WERI-Rb-1 (cell line): ENCODE data around the gene ZNF593.

Experiments
- DNase-seq: peaks from one replicate; pipeline ENCODE4 v3.0.0-alpha.2; 2020
- H3K27ac ChIP-seq: fragments of 250-450 bp; sonication (Bioruptor Pico); 2 replicates; pipeline ENCODE4 v1.5.1; 2020; ENCODE audit warnings: mild to moderate bottlenecking, moderate library complexity
- H3K27me3 ChIP-seq: fragments of 250-450 bp; sonication (Bioruptor Pico); 2 replicates; pipeline ENCODE4 v1.5.1; 2021; ENCODE audit warnings: mild to moderate bottlenecking, low read depth, moderate library complexity; ENCODE audit not compliant: insufficient read depth, severe bottlenecking
- H3K36me3 ChIP-seq: fragments of 250-450 bp; sonication (Bioruptor Pico); 2 replicates; pipeline ENCODE4 v1.5.1; 2020; ENCODE audit warnings: mild to moderate bottlenecking, moderate library complexity
- H3K4me3 ChIP-seq: 2 replicates; pipeline ENCODE4 v1.5.1; 2011; ENCODE audit warnings: low read depth, mild to moderate bottlenecking, control low read depth, low read length
- H3K9me3 ChIP-seq: fragments of 250-450 bp; sonication (Bioruptor Pico); 2 replicates; pipeline ENCODE4 v1.5.1; 2021; ENCODE audit warnings: mild to moderate bottlenecking, moderate library complexity; ENCODE audit not compliant: severe bottlenecking
- TF ChIP-seq, protein P1 (sequence below): IDR thresholded peaks from 2 replicates; pipeline ENCODE4 v1.5.1; 2011; ENCODE audit warnings: low read depth, mild to moderate bottlenecking, control low read depth, inconsistent platforms, low read length

The ZNF593 gene

DNA sequence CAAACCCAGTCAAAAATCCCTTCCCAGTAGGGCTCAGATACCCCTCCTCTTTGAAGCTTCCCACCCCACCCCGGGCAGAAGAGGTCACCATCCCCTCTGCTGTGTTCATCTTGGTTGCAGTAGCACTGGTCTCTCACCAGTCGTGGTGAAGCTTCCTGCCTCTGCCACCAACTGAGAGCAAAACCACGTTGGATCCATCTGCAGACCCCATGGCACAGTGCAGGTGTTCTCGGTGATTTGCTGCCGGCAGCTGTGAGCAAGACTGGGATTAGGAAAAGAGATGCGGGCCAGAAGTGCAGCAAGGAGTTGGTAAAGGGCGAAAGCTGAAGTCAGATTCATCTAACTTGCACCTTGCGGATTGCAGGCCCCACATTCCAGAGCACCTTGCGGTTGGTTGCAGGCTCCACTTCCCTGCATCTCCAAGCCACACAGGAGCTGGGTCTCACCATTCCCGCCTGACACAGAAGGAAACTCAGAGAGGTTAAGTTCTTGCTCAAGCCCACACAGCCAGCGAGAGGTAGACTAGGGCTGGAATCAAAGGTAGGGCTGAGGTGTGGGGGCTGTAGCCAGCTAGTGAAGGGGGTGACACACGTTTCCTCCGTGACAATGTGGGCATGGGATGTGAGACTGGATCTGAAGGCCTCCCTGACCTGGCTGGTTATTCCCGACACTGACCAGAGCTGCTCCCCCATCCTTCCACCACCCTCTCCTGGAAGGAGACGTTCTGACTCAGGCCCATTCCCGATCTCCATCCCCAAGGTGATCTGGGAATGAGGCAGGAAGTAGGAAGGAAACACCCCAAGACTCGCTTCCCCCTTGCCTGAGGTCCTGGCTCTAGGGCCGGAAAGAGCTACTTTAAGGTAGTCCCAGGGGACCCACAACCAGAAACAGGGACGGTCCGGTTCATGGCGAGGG is 14.1 kb upstream of the ZNF593 start:
- no peaks in the 10 kb centered on the region for H3K9me3 ChIP-seq
- no peaks in the 10 kb centered on the region for H3K27me3 ChIP-seq
- TF ChIP-seq, protein P1, sequence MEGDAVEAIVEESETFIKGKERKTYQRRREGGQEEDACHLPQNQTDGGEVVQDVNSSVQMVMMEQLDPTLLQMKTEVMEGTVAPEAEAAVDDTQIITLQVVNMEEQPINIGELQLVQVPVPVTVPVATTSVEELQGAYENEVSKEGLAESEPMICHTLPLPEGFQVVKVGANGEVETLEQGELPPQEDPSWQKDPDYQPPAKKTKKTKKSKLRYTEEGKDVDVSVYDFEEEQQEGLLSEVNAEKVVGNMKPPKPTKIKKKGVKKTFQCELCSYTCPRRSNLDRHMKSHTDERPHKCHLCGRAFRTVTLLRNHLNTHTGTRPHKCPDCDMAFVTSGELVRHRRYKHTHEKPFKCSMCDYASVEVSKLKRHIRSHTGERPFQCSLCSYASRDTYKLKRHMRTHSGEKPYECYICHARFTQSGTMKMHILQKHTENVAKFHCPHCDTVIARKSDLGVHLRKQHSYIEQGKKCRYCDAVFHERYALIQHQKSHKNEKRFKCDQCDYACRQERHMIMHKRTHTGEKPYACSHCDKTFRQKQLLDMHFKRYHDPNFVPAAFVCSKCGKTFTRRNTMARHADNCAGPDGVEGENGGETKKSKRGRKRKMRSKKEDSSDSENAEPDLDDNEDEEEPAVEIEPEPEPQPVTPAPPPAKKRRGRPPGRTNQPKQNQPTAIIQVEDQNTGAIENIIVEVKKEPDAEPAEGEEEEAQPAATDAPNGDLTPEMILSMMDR = no peak
- H3K27ac ChIP-seq = no peak overlapping the region
- no peak for DNase-seq
- no peak overlapping the region for H3K4me3 ChIP-seq
- no peaks in the 10 kb centered on the region for H3K36me3 ChIP-seq

DNA sequence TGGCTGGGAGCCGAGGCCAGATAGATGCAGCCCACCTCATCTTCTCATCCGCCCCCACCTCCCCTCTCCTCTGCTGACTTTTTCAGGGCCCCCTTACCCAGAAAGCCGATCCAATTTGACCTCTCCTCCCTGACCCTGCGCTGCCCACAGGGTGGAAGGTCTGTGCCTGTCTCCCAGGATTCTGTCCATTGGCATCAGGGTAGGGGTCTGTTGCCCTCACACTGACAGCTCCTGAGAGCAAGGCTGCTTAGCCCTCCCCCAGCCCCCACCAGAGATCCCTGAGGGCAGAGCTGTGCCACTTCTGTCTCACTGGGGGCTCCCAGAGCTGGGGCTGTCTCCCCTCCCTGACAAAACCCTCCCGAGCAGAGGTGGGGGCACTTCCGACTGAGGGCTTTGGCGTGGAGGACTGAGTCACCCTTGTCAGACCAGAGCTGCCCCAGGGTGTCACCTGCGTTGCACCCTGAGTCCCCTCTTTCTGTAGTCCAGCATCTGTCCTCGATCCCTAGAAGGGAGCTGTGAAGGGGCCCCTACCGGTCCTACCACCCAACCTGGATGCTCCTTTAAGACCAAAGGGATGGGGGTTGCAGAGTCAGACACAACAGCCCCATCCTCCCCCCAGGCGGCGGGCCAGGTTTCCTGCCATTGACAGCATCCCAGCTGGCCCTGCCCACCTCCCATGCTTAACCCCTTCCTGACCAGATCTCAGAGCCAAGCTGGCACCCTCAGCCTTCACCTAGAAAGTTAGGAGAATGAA is 13.2 kb upstream of the ZNF593 start:
- TF ChIP-seq, protein P1 = no peak
- DNase-seq = peak; percentile 59
- no peak overlapping the region for H3K27ac ChIP-seq
- H3K4me3 ChIP-seq = no peak overlapping the region
- H3K36me3 ChIP-seq = no peaks in the 10 kb centered on the region
- no peaks in the 10 kb centered on the region for H3K27me3 ChIP-seq
- no peaks in the 10 kb centered on the region for H3K9me3 ChIP-seq

DNA sequence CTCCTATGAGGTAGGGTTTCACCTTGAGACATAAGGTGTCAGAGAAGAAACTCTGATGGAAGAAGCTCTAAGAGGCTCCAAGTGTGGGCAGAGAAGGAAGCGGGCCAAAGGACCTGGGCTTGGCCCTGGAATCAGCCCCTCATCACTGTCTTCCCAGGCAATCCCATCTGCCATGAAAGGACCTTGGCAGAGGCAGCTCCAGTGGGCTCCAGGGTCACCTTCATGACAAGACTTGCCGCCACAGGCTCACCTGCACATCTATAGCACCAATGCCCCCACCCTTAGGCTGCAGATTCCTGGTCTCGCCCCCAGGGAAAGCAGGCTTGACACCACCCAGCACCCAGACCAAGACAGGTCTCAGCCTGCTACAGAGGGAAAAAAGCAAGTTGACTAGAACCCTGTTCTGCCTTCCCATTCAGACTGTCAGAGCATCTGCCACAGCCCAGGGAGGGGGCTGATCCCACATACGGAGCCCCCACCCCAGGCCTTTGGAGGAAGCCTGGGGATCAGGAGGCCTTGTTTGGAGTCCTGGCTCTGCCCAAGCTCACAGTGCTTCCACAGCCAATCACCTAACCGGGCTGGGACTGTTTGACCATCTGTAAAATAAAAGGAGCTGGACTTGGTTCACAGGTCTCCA is 11.3 kb upstream of the ZNF593 start:
- TF ChIP-seq, protein P1 = no peak
- no peaks in the 10 kb centered on the region for H3K9me3 ChIP-seq
- no peaks in the 10 kb centered on the region for H3K27me3 ChIP-seq
- H3K4me3 ChIP-seq = no peak overlapping the region
- no peak for DNase-seq
- H3K27ac ChIP-seq = no peak overlapping the region
- H3K36me3 ChIP-seq = no peaks in the 10 kb centered on the region

DNA sequence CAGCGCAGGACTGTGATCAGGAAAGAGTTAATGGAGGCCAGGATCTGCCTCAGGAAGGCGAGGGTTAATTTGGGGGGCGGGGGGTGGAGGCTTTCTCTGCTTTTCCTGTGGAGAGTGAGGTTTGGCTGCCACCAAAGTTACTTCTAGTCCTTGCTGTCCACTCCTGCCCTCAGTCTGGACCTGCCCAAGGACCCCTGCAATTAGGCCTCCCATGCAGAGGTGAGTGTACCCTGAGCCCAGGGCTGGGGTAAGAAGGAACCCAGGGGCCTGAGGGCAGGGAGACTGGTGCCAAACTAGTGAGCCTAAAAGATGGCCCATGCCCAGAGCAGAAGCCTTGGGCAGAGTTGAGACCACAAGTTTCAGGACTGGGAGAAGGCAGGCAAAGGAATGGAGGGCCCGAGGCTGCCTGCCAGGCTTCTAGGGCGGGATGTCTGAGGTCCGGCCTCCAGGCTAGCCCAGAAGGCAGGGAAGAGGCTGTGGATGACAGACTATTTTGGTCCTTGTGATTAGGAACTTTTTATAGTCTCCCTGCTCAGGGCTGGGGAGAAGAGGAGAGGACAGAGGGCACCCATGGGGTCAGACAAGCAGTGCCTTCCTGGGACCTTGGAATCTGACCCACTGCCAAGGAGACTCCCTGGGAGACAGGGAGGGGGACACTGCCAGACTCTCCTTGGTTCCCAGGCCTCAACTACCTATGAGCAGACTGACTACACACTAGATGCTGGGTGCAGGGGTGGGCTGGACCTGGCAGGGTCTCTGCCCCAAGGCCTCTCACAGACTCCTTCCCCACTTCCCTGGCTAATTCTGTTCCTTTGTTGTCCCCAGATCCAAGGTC is 10.6 kb upstream of the ZNF593 start, which contains the start of gene FAM110D:
TSS of gene FAM110D (plus strand) at position 172 of the 835 bp plus-strand sequence. CDS start 2,213 bp downstream, outside the sequence.
- DNase-seq = no peak
- TF ChIP-seq, protein P1 = no peak
- Histone ChIP-seq H3K27me3 (no peaks in the 10 kb centered on the region), H3K9me3 (no peaks in the 10 kb centered on the region), H3K36me3 (no peaks in the 10 kb centered on the region), H3K4me3 (no peak within 1 kb of the TSS), H3K27ac (no peak within 1 kb of the TSS)

DNA sequence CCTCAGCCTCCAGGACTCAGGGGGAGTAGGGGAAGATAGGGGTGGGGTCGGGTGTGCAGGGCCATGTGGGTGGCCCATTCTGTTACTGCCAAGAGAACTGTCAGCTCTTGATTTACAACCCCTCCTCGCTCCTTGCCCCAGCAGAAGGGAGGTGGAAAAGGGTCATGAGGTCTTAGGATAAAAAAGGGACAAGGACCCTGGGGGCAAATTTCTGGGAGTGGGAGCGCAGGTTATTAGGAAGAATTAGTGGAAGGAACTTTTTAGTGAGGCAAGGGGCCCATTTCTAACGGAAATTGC is 10.0 kb upstream of the ZNF593 start:
- Histone ChIP-seq H3K27ac (no peak overlapping the region), H3K9me3 (no peaks in the 10 kb centered on the region), H3K27me3 (no peaks in the 10 kb centered on the region), H3K4me3 (no peak overlapping the region), H3K36me3 (no peaks in the 10 kb centered on the region)
- TF ChIP-seq, protein P1 = no peak
- no peak for DNase-seq
